GM12892 (cell line): ENCODE data around the gene ARHGEF10L.

Experiments
- POLR2A ChIP-seq: IDR thresholded peaks from 2 replicates; pipeline ENCODE4 v1.6.1; 2011; ENCODE audit warnings: low read depth, low read length, control low read depth
- POLR2AphosphoS5 ChIP-seq: IDR thresholded peaks from 2 replicates; pipeline ENCODE4 v1.6.1; 2011; ENCODE audit warnings: low read depth, low read length, control low read depth
- TAF1 ChIP-seq: IDR thresholded peaks from 2 replicates; pipeline ENCODE4 v1.6.1; 2011; ENCODE audit warnings: low read depth, mild to moderate bottlenecking, control low read depth, low read length, borderline replicate concordance

DNA sequence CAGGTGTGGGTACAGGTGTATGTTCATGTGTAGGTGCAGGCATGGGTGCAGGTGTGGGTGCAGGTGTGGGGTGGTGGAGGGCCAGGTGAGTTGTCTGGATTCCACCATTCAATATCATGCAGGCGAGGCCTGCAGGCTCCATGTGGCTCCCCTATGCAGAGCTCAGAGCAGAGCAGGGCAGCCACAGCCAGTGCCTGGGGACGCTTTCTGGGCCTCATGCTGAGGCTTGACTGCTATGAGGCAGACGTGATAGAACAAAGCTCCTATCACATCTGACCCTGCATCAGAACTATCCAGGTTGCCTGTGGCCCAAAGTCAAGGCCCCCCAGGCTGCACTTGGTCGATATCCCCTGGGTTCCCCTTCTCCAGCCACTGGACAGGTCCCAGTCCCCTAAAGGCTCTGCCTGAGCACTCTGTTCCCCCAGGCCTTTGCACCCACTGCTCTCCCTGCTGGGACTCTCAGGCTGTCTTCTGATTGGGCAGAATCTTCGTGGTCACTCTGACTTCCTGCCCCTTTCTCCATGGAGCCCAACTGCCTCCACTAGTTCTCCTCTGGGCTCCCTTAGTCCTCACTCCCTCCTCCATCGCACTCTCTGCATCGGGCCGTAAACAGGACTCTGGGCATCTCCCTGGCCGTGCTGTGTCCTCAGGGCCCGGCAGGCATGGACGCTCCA is 137.0 kb downstream of the ARHGEF10L start:
- no peak for TF ChIP-seq POLR2AphosphoS5
- no peak for TF ChIP-seq POLR2A
- TF ChIP-seq TAF1 = no peak
